MG63 (cell line): ENCODE measurements around the gene JMJD1C. TPM values are rescaled to one million over a fixed set of nuclear protein-coding genes. Genes with fewer than 3 reads are reported as not detected.
A peak's percentile ranks its signal among the peaks of the same experiment; 100 is the strongest.

ENCODE experiments used
- DNase-seq: peaks from one replicate; pipeline ENCODE4 v3.0.0-alpha.2; 2020
- H3K27me3 ChIP-seq: fragments of 250-450 bp; sonication (Bioruptor Pico); 2 replicates; pipeline ENCODE4 v1.5.1; 2020; ENCODE audit warnings: mild to moderate bottlenecking, moderate library complexity
- H3K36me3 ChIP-seq: fragments of 250-450 bp; sonication (Bioruptor Pico); 2 replicates; pipeline ENCODE4 v1.5.1; 2020; ENCODE audit warnings: mild to moderate bottlenecking, moderate library complexity
- H3K4me3 ChIP-seq: fragments of 250-450 bp; sonication (Bioruptor Pico); 2 replicates; pipeline ENCODE4 v1.5.1; 2020; ENCODE audit warnings: mild to moderate bottlenecking, moderate library complexity
- H3K9me3 ChIP-seq: fragments of 250-450 bp; sonication (Bioruptor Pico); 2 replicates; pipeline ENCODE4 v1.5.1; 2020; ENCODE audit warnings: mild to moderate bottlenecking, moderate library complexity
- total RNA-seq: library from RNA; depleted of rRNA; stranded (reverse); fragments of >200 nt; shearing (Covaris generic); gene quantifications from 2 replicates; pipeline ENCODE4 v1.2.3, GENCODE V29; 2014; ENCODE audit warnings: low replicate concordance; rRNA removed

JMJD1C gene
- total RNA-seq, 1 experiment from 2014 or later, result 14.1 TPM

- no peaks in the 10 kb centered on the region for H3K36me3 ChIP-seq
- no peak overlapping the region for H3K4me3 ChIP-seq
- peaks cover 6% of the 10 kb centered on the region; the same call in 1 of the 2 replicates for H3K9me3 ChIP-seq
- no peaks in the 10 kb centered on the region for H3K27me3 ChIP-seq
- DNase-seq, result peak; percentile 30
Measured at GRCh38 chr10:63120554-63120953, 345.2 kb downstream of the JMJD1C start.

- H3K36me3 ChIP-seq, result no peaks in the 10 kb centered on the region
- H3K9me3 ChIP-seq, result peaks cover 6% of the 10 kb centered on the region; the same call in 1 of the 2 replicates
- H3K4me3 ChIP-seq, result no peak overlapping the region
- DNase-seq, result no peak
- no peaks in the 10 kb centered on the region for H3K27me3 ChIP-seq
Measured at GRCh38 chr10:63119041-63119440, 346.7 kb downstream of the JMJD1C start.

Other genes starting within 250 kb of the JMJD1C start
- gene REEP3, start 55.4 kb upstream of the JMJD1C start, total RNA-seq, result 18.5 and 61.6 TPM in 2 replicates